Right atrium auricular region (tissue), 2 donors: Measurements from ENCODE around the gene ARMC6. TPM values are rescaled to one million over a fixed set of nuclear protein-coding genes. Genes with fewer than 3 reads are reported as not detected.
"Not testable (repeated sequence)": the region's sequence is repeated elsewhere in the genome, so short reads cannot be mapped to it uniquely, and the experiment has no call there.

Experiments used
- DNase-seq: peaks from one replicate; pipeline ENCODE4 v3.0.0-alpha.2; 2019; ENCODE audit warnings: low spot score
- H3K27ac ChIP-seq, 2 donors: fragments of 200-600 bp; sonication (generic); 1 replicate in 1 of 2; 2 replicates in 1 of 2; pipeline ENCODE4 v1.5.1; 2016 to 2019
- H3K27me3 ChIP-seq, 2 donors: fragments of 200-600 bp; sonication (generic); one replicate each; pipeline versions ENCODE4 v1.5.1 to v1.6.0; 2017 to 2019
- H3K36me3 ChIP-seq: fragments of 200-600 bp; sonication (generic); one replicate; pipeline ENCODE4 v1.5.1; 2016
- H3K4me1 ChIP-seq, 2 donors: fragments of 200-600 bp; sonication (generic); one replicate each; pipeline versions ENCODE4 v1.5.1 to v1.6.0; 2017 to 2019
- H3K4me3 ChIP-seq, 2 donors: fragments of 200-600 bp; sonication (generic); 1 replicate in 1 of 2; 2 replicates in 1 of 2; pipeline ENCODE4 v1.5.1; 2017 to 2019; ENCODE audit warnings: mild to moderate bottlenecking in 1 of 2, moderate library complexity in 1 of 2
- H3K9me3 ChIP-seq, 2 donors: fragments of 200-600 bp; sonication (generic); one replicate each; pipeline ENCODE4 v1.5.1; 2019
- total RNA-seq, 2 donors: library from RNA; depleted of rRNA; stranded (reverse); fragments of >200 nt; gene quantifications; one replicate each; pipeline ENCODE4 v1.1.0, GENCODE V29; 2016
- TF ChIP-seq, protein P1 (sequence below), 2 donors: fragments of 200-600 bp; sonication (generic); IDR thresholded peaks; one replicate each; pipeline ENCODE4 v1.5.1; 2019; ENCODE audit warnings: antibody characterized with exemption in 2 of 2

ARMC6 gene
- total RNA-seq, 2 donors from 2014 or later: 13.7 to 14.4 TPM

- Histone ChIP-seq H3K27me3 (no peaks in the 10 kb centered on the region), H3K36me3 (peaks cover 6% of the 10 kb centered on the region), H3K4me1 (no peaks in the 10 kb centered on the region), H3K27ac (no peak overlapping the region), H3K4me3 (no peak overlapping the region), H3K9me3 (no peaks in the 10 kb centered on the region)
- TF ChIP-seq, protein P1, sequence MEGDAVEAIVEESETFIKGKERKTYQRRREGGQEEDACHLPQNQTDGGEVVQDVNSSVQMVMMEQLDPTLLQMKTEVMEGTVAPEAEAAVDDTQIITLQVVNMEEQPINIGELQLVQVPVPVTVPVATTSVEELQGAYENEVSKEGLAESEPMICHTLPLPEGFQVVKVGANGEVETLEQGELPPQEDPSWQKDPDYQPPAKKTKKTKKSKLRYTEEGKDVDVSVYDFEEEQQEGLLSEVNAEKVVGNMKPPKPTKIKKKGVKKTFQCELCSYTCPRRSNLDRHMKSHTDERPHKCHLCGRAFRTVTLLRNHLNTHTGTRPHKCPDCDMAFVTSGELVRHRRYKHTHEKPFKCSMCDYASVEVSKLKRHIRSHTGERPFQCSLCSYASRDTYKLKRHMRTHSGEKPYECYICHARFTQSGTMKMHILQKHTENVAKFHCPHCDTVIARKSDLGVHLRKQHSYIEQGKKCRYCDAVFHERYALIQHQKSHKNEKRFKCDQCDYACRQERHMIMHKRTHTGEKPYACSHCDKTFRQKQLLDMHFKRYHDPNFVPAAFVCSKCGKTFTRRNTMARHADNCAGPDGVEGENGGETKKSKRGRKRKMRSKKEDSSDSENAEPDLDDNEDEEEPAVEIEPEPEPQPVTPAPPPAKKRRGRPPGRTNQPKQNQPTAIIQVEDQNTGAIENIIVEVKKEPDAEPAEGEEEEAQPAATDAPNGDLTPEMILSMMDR (IDR thresholded peaks at IDR 0.05): no peak
- no peak for DNase-seq
These were observed 69.8 kb downstream of the ARMC6 start for GRCh38 chr19:19103167-19103566.

DNA sequence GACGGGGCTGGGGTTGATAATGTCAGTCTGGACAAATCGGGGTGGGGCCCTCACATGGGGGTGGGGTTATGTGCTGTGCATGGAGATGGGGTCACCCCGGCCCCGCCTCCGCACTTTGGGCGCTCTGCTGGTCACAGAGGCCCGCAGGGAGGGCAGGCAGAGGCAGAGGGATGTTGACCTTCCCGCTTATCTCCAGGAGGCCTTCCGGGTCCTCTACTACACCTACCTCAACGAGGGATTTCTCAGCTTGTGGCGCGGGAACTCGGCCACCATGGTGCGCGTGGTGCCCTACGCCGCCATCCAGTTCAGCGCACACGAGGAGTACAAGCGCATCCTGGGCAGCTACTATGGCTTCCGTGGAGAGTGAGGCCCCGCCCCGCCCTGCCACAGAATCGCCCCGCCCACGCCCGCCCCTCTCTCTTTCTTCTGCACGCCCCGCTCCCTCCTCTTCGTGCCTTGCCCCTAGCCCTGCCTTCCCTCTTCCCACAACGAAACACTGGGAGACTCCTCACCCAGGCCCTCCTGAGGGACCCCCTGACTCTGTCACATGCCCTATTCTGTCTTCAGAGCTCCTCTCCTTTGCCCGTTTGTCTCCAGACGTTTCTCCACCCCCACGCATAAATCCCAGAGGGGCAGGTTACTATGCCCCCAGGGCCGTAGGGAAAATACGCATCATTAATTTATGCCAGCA, 72.1 kb downstream of the ARMC6 start:
- TF ChIP-seq, protein P1 (IDR thresholded peaks at IDR 0.05): no peak
- peak overlapping the region; percentile 32 to 38 for H3K4me3 ChIP-seq
- no peaks in the 10 kb centered on the region for H3K27me3 ChIP-seq
- H3K36me3 ChIP-seq: no peaks in the 10 kb centered on the region
- no peak overlapping the region for H3K27ac ChIP-seq
- no peaks in the 10 kb centered on the region for H3K9me3 ChIP-seq
- DNase-seq: peak; percentile 68
- peaks cover 0 to 5% of the 10 kb centered on the region in 2 donors for H3K4me1 ChIP-seq

DNA sequence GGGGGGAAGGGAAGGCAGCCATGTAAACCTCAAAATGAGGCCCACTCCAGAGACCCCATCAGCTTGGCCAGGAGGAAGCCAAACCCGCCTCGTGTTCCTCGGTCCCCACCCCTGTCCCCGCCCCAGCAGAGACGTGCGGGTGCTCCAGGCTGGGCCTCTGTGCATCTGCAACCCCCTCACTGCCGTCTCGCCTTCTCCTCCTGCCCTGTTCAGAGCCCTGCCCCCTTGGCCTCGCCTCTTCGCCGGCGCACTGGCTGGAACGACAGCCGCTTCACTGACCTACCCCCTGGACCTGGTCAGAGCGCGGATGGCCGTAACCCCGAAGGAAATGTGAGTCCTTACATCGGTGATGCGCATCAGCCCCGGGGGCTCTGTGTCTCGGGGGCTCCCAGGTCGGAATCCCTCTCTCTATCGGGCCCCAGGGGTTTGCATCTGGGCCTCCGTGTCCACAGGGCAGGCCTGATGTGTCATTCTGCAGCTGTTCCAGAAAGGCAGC, 72.7 kb downstream of the ARMC6 start:
- no peak for DNase-seq
- H3K36me3 ChIP-seq: no peaks in the 10 kb centered on the region
- H3K9me3 ChIP-seq: no peaks in the 10 kb centered on the region
- H3K27ac ChIP-seq: no peak overlapping the region
- TF ChIP-seq, protein P1 (IDR thresholded peaks at IDR 0.05): no peak
- H3K27me3 ChIP-seq: no peaks in the 10 kb centered on the region
- H3K4me3 ChIP-seq: peak overlapping the region; percentile 32 to 38
- H3K4me1 ChIP-seq: peaks cover 0 to 10% of the 10 kb centered on the region in 2 donors

DNA sequence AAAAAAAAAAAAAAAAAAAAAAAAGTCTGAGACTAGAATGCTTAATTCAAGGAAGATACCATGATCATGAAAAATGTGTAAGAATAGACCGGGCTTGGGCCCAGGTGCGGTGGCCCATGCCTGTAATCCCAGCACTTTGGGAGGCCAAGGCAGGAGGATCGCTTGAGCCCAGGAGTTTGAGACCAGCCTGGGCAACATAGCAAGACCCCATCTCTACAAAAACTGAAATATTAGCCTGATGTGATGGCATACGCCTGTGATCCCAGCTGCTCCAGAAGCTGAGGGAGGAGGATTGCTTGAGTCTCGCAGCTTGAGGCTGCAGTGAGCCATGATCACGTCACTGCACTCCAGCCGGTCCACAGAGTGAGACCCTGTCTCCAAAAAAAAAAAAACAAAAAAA, 73.5 kb downstream of the ARMC6 start:
- H3K27ac ChIP-seq: not testable (repeated sequence)

GRCh38 chr19:19107654-19108053, 74.3 kb downstream of the ARMC6 start:
- TF ChIP-seq, protein P1 (IDR thresholded peaks at IDR 0.05): no peak
- Histone ChIP-seq H3K27ac (no peak overlapping the region), H3K27me3 (no peaks in the 10 kb centered on the region), H3K4me3 (no peak overlapping the region), H3K36me3 (no peaks in the 10 kb centered on the region), H3K9me3 (no peaks in the 10 kb centered on the region), H3K4me1 (peaks cover 0 to 10% of the 10 kb centered on the region in 2 donors)
- no peak for DNase-seq

More for the DNA sequence above, 73.5 kb downstream of the ARMC6 start:
- not testable (repeated sequence) for H3K9me3 ChIP-seq, H3K27me3 ChIP-seq, H3K36me3 ChIP-seq, H3K4me3 ChIP-seq, DNase-seq
- H3K4me1 ChIP-seq: peaks cover 0 to 10% of the 10 kb centered on the region in 2 donors

Other genes with a start within 250 kb of the ARMC6 start
- 10 to 100 TPM in 1 of 2 donors, 1 to 10 TPM in 1; 7.8 to 12.5 TPM for gene COMP, start 242.3 kb upstream of the ARMC6 start, total RNA-seq
- 10 to 100 TPM; 27.6 to 61.5 TPM for gene UPF1, start 201.6 kb upstream of the ARMC6 start, total RNA-seq
- gene CERS1, start 137.4 kb upstream of the ARMC6 start, total RNA-seq: 1 to 10 TPM in 1 of 2 donors, under 1 TPM in 1; 0.79 to 1.6 TPM
- 100 to 1,000 TPM; 168 to 209 TPM for gene COPE, start 114.2 kb upstream of the ARMC6 start, total RNA-seq
- 10 to 100 TPM; 22.1 to 31.9 TPM for gene DDX49, start 113.9 kb upstream of the ARMC6 start, total RNA-seq
- gene HOMER3, start 92.4 kb upstream of the ARMC6 start, total RNA-seq: 10 to 100 TPM; 13.6 to 39.8 TPM
- 10 to 100 TPM; 25.4 to 36.1 TPM for gene SUGP2, start 86 bp upstream of the ARMC6 start, total RNA-seq
- 10 to 100 TPM; 10.3 to 14.4 TPM for gene SLC25A42, start 30.4 kb downstream of the ARMC6 start, total RNA-seq
- 10 to 100 TPM; 16.8 to 22.2 TPM for gene TMEM161A, start 104.9 kb downstream of the ARMC6 start, total RNA-seq
- gene MEF2B, start 136.7 kb downstream of the ARMC6 start, total RNA-seq: not detected
- 10 to 100 TPM; 16.5 to 20.0 TPM for gene BORCS8, start 158.5 kb downstream of the ARMC6 start, total RNA-seq
- 10 to 100 TPM; 20.1 to 36.6 TPM for gene RFXANK, start 158.7 kb downstream of the ARMC6 start, total RNA-seq
- gene NR2C2AP, start 169.8 kb downstream of the ARMC6 start, total RNA-seq: 1 to 10 TPM; 4.3 to 8.1 TPM
- not detected for gene NCAN, start 178.4 kb downstream of the ARMC6 start, total RNA-seq
- under 1 TPM; 0.63 to 0.75 TPM for gene TM6SF2, start 239.7 kb downstream of the ARMC6 start, total RNA-seq